HG02885 (cell line): ENCODE results near the gene SPDYC.
"Not testable (repeated sequence)": the region's sequence is repeated elsewhere in the genome, so short reads cannot be mapped to it uniquely, and the experiment has no call there.

ENCODE experiments used
- ATAC-seq: cut with Tn5 transposase; IDR thresholded peaks from one replicate; pipeline ENCODE4 v1.9.1; 2021; ENCODE audit warnings: mild to moderate bottlenecking; ENCODE audit not compliant: unreplicated experiment, poor library complexity

Gene SPDYC

DNA sequence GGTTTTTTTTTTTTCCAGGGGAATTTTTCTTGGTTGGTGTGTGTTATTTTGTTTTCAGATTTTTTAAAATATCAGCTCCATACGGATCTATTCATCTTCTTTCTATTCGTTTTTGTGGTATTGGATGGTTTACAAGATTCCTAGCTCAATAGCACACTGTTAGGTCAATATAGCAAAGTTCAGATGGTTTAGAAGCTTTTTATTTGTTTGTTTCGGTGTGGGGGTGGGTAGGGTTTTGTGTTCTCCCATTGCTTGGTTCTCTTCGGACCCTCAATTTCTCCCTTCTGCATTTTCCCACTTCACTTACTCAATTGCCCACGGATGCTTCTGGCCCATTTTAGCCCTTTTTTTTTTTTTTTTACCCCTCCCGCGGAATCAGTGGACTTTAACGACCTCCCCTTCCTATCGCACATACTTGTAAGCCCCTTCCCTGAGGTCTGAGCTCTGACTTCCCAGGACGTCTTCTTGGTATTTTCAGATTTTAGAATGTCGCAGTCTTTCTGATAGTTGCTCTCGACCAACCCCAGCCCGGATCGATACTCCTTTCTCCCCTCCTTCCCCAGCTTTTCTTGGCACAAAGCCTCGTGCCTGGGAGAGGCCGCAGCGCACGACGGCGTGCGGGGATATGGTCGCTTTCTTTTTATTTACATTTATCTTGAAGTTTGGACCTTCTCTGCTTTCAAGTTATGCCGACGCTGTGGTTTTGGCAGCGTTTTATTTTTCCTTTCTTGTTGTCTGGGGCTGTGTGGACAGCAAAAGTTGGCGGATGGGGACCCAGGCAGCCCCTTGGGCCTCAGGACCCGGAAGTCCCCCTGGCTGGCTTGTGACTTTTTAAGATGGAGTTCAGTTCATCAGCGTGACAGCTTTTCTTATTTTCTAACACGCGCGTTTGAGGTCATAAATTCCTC, 4.4 kb upstream of the SPDYC start:
- ATAC-seq = no peak

DNA sequence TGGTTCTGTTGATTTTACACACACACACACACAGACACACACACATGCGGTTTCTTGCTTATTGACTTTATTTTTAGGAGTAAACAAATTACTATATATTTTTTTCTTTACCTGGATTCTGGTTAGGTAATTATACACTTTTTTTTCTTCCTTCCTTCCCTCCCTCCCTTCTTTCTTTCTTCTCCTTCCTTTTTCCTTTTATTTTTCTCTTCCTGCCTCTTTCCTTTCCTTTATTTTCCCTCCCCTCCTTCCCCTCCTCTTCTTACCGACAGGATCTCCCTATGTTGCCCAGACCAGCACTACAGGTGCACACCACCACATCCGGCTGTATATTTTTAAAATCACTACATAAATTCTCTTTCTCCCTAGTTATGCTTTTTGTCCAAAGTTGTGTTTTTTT, 3.1 kb upstream of the SPDYC start:
- no peak for ATAC-seq

DNA sequence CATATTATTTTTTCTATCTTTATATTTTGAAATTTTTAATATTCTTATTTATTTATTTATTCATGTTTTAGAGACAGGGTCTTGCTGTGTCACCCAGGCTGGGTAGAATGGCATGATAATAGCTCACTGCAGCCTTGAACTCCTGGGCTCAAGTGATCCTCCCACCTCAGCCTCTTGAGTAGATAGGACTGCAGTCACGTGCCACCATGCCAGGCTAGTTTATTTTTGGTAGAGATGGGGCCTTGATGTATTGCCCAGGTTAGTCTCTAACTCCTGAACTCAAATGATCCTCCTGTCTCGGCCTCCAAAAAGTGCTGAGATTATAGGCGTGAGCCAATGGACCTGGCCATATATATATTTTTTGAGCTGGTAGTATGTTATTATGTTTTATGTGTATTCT, 2.4 kb upstream of the SPDYC start:
- ATAC-seq = no peak

DNA sequence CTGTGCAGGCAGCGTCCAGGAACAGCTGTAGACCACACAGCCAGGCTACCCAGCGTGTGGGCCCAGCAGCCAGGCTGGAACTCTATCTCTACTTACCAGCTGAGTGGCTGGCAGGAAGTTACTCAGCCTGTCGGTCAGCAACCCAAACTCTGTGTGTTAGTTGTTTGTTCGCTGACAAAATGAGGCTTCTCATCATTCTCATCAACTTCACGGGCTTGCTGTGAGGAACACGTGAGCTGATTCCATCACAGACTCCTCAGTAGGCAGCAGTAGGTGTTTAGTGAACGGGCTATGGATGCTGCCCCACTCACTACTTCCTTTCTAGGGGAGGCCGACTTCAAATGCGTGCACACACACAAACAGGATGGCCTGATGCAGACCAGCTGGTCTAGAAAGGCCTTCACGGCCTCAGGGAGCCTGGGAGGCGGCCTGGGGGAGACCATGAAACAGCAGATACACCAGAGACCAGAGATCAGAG, 830 bp upstream of the SPDYC start:
- ATAC-seq = no peak

GRCh38 chr11:65172600-65172999, 2.6 kb downstream of the SPDYC start:
- ATAC-seq = no peak

GRCh38 chr11:65174571-65175010, 4.6 kb downstream of the SPDYC start:
- not testable (repeated sequence) for ATAC-seq

DNA sequence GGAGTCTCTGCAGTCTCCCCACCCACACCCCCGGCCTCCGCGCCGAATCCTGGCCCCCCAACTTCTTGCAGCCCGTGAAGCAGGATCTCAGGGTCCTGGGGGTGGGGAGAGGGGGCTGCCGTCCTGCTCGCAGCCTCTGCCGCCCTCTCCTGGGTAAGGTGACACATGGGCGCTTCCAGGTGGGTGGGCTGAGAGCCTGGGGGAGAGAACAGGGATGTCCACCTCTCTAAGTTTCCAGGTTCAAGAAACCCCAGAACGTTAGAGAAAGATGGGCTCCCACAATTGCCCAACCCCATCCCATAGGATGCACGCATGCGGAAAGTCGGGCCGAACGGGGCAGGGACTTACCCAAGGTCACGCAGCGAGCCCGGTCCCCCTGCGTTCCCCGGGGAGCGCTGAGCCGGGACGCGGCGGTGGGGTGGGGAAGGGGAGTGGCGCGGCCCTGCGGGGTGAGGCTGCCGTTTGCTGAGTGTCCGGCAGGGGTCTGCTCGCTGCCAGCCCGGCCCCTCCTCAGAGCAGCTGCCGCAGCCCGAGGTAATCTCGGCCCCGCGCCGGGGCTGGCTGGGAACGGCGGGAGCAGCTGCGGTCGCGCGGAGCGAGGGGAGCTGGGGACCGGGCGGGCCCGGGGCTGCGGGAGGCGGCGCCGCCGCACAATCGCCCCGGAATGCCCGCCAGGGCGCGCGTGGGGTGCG, 11.0 kb downstream of the SPDYC start:
- peak; percentile 65 for ATAC-seq

- peak; percentile 41 for ATAC-seq
Observed at GRCh38 chr11:65181569-65182257, 11.7 kb downstream of the SPDYC start, which contains the start of gene CAPN1. TSS of gene CAPN1 (plus strand) at chr11:65181928. CDS start at chr11:65182702, 774 bp downstream.

- ATAC-seq = no peak
Observed at GRCh38 chr11:65182258-65183170, 12.5 kb downstream of the SPDYC start.

GRCh38 chr11:65183201-65183891, 13.3 kb downstream of the SPDYC start:
- no peak for ATAC-seq

GRCh38 chr11:65184146-65184545, 14.1 kb downstream of the SPDYC start:
- no peak for ATAC-seq

- no peak for ATAC-seq
Observed at GRCh38 chr11:65185171-65185570, 15.1 kb downstream of the SPDYC start.

GRCh38 chr11:65185869-65186341, 15.9 kb downstream of the SPDYC start:
- no peak for ATAC-seq

GRCh38 chr11:65186701-65187100, 16.7 kb downstream of the SPDYC start:
- ATAC-seq = no peak

- no peak for ATAC-seq
Observed at GRCh38 chr11:65187146-65187675, 17.2 kb downstream of the SPDYC start.

DNA sequence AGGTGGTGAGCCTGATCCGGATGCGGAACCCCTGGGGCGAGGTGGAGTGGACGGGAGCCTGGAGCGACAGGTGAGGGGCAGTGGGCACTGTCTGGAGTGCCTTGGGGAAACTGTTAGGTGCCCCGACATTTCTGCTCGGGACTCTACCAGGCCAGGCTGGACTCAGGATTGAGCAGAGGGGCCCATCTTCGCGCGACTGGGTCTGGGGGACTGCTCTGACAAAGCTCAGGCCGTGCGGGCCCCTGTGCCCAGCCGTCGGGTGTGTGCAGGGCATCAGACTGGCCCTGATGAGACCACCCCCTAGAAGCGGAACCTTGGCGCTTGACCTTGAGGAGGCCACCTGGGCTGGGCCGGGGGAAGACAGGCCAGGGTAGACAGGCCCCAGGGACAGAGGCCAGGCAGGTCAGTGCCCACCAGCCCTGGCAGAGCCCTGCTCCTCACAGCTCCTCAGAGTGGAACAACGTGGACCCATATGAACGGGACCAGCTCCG, 18.0 kb downstream of the SPDYC start:
- ATAC-seq = no peak

- ATAC-seq = no peak
Observed at GRCh38 chr11:65188486-65188885, 18.5 kb downstream of the SPDYC start.

- ATAC-seq = no peak
Observed at GRCh38 chr11:65189191-65189590, 19.2 kb downstream of the SPDYC start.

- no peak for ATAC-seq
Observed at GRCh38 chr11:65194564-65194963, 24.5 kb downstream of the SPDYC start.
